HG03460 (cell line): ENCODE data around the gene PJVK.
"Not testable (repeated sequence)": the region's sequence is repeated elsewhere in the genome, so short reads cannot be mapped to it uniquely, and the experiment has no call there.

Source experiments
- ATAC-seq: cut with Tn5 transposase; IDR thresholded peaks from one replicate; pipeline ENCODE4 v1.9.1; 2021; ENCODE audit not compliant: unreplicated experiment

The PJVK gene

GRCh38 chr2:178428396-178428806, 22.8 kb upstream of the PJVK start:
- ATAC-seq, result no peak

GRCh38 chr2:178429336-178429735, 21.8 kb upstream of the PJVK start:
- no peak for ATAC-seq

- no peak for ATAC-seq
These were observed 14.5 kb upstream of the PJVK start for GRCh38 chr2:178436662-178437061.

GRCh38 chr2:178441426-178441825, 9.8 kb upstream of the PJVK start:
- no peak for ATAC-seq

- no peak for ATAC-seq
These were observed 2.1 kb upstream of the PJVK start for GRCh38 chr2:178448968-178449661.

- peak; percentile 6 for ATAC-seq
These were observed 1.3 kb upstream of the PJVK start for GRCh38 chr2:178449700-178450523.

- peak; percentile 51 for ATAC-seq
These were observed 729 bp upstream of the PJVK start for GRCh38 chr2:178450524-178450773.

- ATAC-seq, result no peak
These were observed 1.2 kb downstream of the PJVK start for GRCh38 chr2:178452334-178452733.

- ATAC-seq, result no peak
These were observed 1.7 kb downstream of the PJVK start for GRCh38 chr2:178452870-178453269.

- ATAC-seq, result no peak
These were observed 4.8 kb downstream of the PJVK start for GRCh38 chr2:178455947-178456346.

GRCh38 chr2:178457390-178457886, 6.3 kb downstream of the PJVK start:
- no peak for ATAC-seq

GRCh38 chr2:178469219-178469849, 18.2 kb downstream of the PJVK start:
- ATAC-seq, result no peak

- ATAC-seq, result not testable (repeated sequence)
These were observed 20.1 kb downstream of the PJVK start for GRCh38 chr2:178471313-178471712.

GRCh38 chr2:178473373-178473772, 22.2 kb downstream of the PJVK start:
- no peak for ATAC-seq

- ATAC-seq, result no peak
These were observed 22.8 kb downstream of the PJVK start for GRCh38 chr2:178473931-178474330.

GRCh38 chr2:178474560-178474959, 23.4 kb downstream of the PJVK start:
- ATAC-seq, result no peak

- no peak for ATAC-seq
These were observed 25.3 kb downstream of the PJVK start for GRCh38 chr2:178476477-178476876.

GRCh38 chr2:178477443-178478129, 26.4 kb downstream of the PJVK start:
- no peak for ATAC-seq

GRCh38 chr2:178478130-178478438, 26.9 kb downstream of the PJVK start:
- no peak for ATAC-seq

GRCh38 chr2:178478439-178479274, 27.5 kb downstream of the PJVK start, which contains the start of gene FKBP7:
Gene FKBP7, minus strand, starts transcription at chr2:178478600. Its CDS starts 101 bp downstream, at chr2:178478499.
- peak; percentile 47 for ATAC-seq

- ATAC-seq, result no peak
These were observed 28.1 kb downstream of the PJVK start for GRCh38 chr2:178479275-178479616.
